ENCODE measurements around the gene IQSEC3.
A peak's percentile ranks its signal among the peaks of the same experiment; 100 is the strongest.
"Not testable (repeated sequence)": the region's sequence is repeated elsewhere in the genome, so short reads cannot be mapped to it uniquely, and the experiment has no call there.

IQSEC3 gene

DNA sequence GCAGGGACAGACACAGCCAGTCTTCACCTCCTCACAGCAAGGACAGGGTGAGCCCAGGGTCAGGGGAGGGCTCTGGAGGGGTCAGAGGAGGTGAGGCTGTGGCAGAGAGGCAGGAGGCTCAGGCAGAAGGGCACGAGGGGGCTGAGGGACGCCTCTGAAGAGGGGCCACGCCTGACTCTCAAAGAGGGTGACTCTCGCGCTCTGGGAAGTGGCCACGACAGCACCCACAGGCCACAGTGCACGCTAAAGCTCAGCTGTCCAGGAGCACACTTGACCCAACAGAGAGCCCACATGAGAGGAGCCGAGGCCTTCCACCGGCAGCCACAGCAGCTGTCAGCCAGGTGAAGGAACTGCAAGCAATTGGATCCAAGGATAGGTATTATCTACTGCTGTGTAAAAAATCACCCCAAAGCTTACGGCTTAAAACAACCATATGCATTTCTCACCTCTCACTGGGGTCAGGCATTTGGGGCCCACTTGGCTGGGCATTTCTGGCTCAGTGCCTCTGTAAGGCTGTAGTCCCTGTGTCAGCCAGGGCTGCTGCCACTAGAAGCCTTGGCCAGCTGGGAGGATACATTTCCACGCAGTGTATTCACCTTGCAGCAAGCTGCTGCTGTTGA lies 119.5 kb downstream of the IQSEC3 start:
- Histone ChIP-seq H3K4me1 (ENCODE audit: control insufficient read depth, insufficient read depth, low read length) (no peaks in the 10 kb centered on the region), H3K9me3 (ENCODE audit: control insufficient read depth, insufficient read depth, low read depth, low read length) (no peaks in the 10 kb centered on the region), H3K4me3 (ENCODE audit: low read depth, low read length) (no peak overlapping the region), H3K36me3 (ENCODE audit: control insufficient read depth in 2 of 2, insufficient read depth in 1 of 2, low read length in 2 of 2) (no peaks in the 10 kb centered on the region), H3K27ac (ENCODE audit: extremely low read depth, low read depth, low read length) (no peak overlapping the region)
- ChIA-PET POLR2A (no interaction called here), CTCF (interaction anchor here (0.6 to 1.0 kb wide), 3 partner anchors 20 to 38 kb away, joined by 3 to 4 read pairs (median 3); no protein-coding TSS in a partner anchor)
- TF ChIP-seq ZNF335 (tag by site-specific recombination; conservative IDR thresholded peaks at IDR 0.05) (no peak), ZNF530 (tag by site-specific recombination; IDR thresholded peaks at IDR 0.05; ENCODE audit: low read depth) (no peak), ZNF701 (tag by site-specific recombination; IDR thresholded peaks at IDR 0.05) (no peak), OVOL3 (tag by site-specific recombination; IDR thresholded peaks at IDR 0.05) (no peak), ZFHX2 (tag by site-specific recombination; conservative IDR thresholded peaks at IDR 0.05) (no peak), ZFP69B (tag by site-specific recombination; IDR thresholded peaks at IDR 0.05) (no peak), ZNF138 (tag by site-specific recombination; IDR thresholded peaks at IDR 0.05; ENCODE audit: borderline replicate concordance) (no peak), ZNF214 (tag by site-specific recombination; IDR thresholded peaks at IDR 0.05; ENCODE audit: borderline replicate concordance) (no peak), ZBTB48 (tag by site-specific recombination; IDR thresholded peaks at IDR 0.05) (no peak), KLF16 (tag by site-specific recombination; IDR thresholded peaks at IDR 0.05) (no peak), ZNF223 (tag by site-specific recombination; IDR thresholded peaks at IDR 0.05) (no peak), ZNF24 (tag by site-specific recombination; IDR thresholded peaks at IDR 0.05) (no peak), ZNF48 (tag by site-specific recombination; IDR thresholded peaks at IDR 0.05) (no peak)
- TF ChIP-seq, protein P1, sequence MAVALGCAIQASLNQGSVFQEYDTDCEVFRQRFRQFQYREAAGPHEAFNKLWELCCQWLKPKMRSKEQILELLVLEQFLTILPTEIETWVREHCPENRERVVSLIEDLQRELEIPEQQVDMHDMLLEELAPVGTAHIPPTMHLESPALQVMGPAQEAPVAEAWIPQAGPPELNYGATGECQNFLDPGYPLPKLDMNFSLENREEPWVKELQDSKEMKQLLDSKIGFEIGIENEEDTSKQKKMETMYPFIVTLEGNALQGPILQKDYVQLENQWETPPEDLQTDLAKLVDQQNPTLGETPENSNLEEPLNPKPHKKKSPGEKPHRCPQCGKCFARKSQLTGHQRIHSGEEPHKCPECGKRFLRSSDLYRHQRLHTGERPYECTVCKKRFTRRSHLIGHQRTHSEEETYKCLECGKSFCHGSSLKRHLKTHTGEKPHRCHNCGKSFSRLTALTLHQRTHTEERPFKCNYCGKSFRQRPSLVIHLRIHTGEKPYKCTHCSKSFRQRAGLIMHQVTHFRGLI (tag by site-specific recombination; IDR thresholded peaks at IDR 0.05) = no peak
- TF ChIP-seq, protein P2, sequence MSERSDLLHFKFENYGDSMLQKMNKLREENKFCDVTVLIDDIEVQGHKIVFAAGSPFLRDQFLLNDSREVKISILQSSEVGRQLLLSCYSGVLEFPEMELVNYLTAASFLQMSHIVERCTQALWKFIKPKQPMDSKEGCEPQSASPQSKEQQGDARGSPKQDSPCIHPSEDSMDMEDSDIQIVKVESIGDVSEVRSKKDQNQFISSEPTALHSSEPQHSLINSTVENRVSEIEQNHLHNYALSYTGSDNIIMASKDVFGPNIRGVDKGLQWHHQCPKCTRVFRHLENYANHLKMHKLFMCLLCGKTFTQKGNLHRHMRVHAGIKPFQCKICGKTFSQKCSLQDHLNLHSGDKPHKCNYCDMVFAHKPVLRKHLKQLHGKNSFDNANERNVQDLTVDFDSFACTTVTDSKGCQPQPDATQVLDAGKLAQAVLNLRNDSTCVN (tag by site-specific recombination; optimal IDR thresholded peaks at IDR 0.05) = no peak

DNA sequence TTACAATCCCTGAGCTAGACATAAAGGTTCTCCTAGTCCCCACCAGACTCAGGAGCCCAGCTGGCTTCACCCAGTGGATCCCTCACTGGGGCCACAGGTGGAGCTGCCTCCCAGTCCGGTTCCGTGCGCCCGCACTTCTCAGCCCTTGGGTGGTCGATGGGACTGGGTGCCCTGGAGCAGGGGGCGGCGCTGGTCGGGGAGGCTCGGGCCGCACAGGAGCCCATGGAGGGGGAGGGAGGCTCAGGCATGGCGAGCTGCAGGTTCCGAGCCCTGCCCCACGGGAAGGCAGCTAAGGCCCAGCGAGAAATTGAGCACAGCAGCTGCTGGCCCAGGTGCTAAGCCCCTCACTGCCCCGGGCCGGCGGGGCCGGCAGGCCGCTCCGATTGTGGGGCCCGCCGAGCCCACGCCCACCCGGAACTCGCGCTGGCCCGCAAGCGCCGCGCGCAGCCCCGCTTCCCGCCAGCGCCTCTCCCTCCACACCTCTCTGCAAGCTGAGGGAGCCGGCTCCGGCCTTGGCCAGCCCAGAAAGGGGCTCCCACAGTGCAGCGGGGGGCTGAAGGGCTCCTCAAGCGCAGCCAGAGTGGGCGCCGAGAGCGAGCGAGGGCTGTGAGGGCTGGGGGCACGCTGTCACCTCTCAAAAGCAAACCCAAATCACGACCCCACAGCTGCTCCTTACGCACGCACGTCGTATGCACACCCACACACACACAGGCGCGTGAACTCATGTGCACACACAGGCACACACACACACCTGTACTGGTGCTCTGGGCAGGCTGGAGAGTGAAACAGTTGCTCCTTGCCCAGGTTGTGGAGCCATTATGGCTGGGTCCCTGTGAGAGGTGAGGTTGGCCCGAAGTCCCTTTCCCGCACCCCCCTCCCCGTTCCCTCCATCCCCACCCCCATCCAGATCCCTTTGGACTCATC lies 121.7 kb downstream of the IQSEC3 start:
- H3K4me1 ChIP-seq (ENCODE audit: control insufficient read depth, insufficient read depth, low read length); H3K36me3 ChIP-seq (ENCODE audit: control insufficient read depth in 2 of 2, insufficient read depth in 1 of 2, low read length in 2 of 2); H3K4me3 ChIP-seq (ENCODE audit: low read depth, low read length); H3K27ac ChIP-seq (ENCODE audit: extremely low read depth, low read depth, low read length); H3K9me3 ChIP-seq (ENCODE audit: control insufficient read depth, insufficient read depth, low read depth, low read length); POLR2A ChIA-PET: not testable (repeated sequence)
- CTCF ChIA-PET = interaction anchor here (0.6 to 2.9 kb wide), 11 partner anchors 9 to 1145 kb away, joined by 3 to 13 read pairs (median 4); no protein-coding TSS in a partner anchor
- TF ChIP-seq KLF9 (tag by site-specific recombination; IDR thresholded peaks at IDR 0.05; ENCODE audit: low read depth) = 0 out of 2 replicates have a peak, but pooled peaks have one; percentile 0

DNA sequence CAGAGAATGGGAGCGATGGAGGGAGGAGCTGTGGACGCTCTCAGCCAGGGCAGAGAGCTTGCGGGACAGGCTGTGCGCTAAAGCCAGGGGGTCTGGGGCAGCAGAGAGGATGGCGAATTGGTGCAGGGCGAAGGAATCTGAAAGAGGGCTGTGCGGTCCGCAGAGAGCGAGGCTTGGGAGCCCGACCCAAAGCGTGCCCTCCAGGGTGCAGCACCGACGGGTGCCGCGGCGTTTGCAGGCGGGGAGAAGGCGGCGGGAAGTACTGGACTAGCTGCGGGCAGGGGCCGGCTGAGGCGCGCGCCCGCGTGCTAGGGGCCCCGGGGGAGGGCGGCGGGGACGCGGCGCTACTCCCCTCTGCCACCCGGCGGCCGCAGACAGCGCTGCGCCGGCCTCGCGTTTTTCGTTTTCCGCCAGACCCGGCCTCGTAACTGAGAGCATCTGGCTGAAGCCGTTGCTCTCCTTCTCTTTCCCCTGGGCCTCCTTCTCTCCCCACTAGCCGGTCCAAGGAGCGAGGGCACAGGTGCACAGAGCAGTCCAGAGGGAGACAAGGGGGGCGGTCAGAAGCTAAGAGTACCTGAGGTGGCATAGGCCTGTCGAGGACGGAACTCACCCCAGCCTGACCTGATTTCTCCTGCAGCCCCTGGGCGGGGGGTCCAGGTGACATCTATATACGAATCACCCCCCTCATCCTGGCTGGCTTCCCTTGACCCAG lies 122.5 kb downstream of the IQSEC3 start:
- H3K4me3 ChIP-seq (ENCODE audit: low read depth, low read length) = peak overlapping the region; percentile 32
- CTCF ChIA-PET = interaction anchor here (0.5 to 2.9 kb wide), 15 partner anchors 10 to 1144 kb away, joined by 3 to 13 read pairs (median 4); no protein-coding TSS in a partner anchor
- TF ChIP-seq ZSCAN16 (tag by site-specific recombination; IDR thresholded peaks at IDR 0.05) (no peak), ZNF621 (tag by site-specific recombination; IDR thresholded peaks at IDR 0.05) (no peak), PRDM1 (tag by site-specific recombination; IDR thresholded peaks at IDR 0.05) (no peak), KLF8 (tag by site-specific recombination; IDR thresholded peaks at IDR 0.05) (no peak), ZNF544 (tag by site-specific recombination; IDR thresholded peaks at IDR 0.05) (no peak)
- TF ChIP-seq, protein P3, sequence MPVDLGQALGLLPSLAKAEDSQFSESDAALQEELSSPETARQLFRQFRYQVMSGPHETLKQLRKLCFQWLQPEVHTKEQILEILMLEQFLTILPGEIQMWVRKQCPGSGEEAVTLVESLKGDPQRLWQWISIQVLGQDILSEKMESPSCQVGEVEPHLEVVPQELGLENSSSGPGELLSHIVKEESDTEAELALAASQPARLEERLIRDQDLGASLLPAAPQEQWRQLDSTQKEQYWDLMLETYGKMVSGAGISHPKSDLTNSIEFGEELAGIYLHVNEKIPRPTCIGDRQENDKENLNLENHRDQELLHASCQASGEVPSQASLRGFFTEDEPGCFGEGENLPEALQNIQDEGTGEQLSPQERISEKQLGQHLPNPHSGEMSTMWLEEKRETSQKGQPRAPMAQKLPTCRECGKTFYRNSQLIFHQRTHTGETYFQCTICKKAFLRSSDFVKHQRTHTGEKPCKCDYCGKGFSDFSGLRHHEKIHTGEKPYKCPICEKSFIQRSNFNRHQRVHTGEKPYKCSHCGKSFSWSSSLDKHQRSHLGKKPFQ (tag by site-specific recombination; IDR thresholded peaks at IDR 0.05) = no peak
- TF ChIP-seq, protein P4, sequence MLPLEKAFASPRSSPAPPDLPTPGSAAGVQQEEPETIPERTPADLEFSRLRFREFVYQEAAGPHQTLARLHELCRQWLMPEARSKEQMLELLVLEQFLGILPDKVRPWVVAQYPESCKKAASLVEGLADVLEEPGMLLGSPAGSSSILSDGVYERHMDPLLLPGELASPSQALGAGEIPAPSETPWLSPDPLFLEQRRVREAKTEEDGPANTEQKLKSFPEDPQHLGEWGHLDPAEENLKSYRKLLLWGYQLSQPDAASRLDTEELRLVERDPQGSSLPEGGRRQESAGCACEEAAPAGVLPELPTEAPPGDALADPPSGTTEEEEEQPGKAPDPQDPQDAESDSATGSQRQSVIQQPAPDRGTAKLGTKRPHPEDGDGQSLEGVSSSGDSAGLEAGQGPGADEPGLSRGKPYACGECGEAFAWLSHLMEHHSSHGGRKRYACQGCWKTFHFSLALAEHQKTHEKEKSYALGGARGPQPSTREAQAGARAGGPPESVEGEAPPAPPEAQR (tag by site-specific recombination; IDR thresholded peaks at IDR 0.05) = no peak

More for the DNA sequence above, 122.5 kb downstream of the IQSEC3 start:
- Histone ChIP-seq H3K36me3 (ENCODE audit: control insufficient read depth in 2 of 2, insufficient read depth in 1 of 2, low read length in 2 of 2) (no peaks in the 10 kb centered on the region), H3K9me3 (ENCODE audit: control insufficient read depth, insufficient read depth, low read depth, low read length) (no peaks in the 10 kb centered on the region), H3K4me1 (ENCODE audit: control insufficient read depth, insufficient read depth, low read length) (no peaks in the 10 kb centered on the region), H3K27ac (ENCODE audit: extremely low read depth, low read depth, low read length) (no peak overlapping the region)
- POLR2A ChIA-PET = no interaction called here
